ENCODE data around the gene CFAP74. TPM values are rescaled to one million over a fixed set of nuclear protein-coding genes. Genes with fewer than 3 reads are reported as not detected.

The CFAP74 gene
- total and polyA plus RNA-seq, 2 donors (not counting 3 experiments of a cell fraction or from before 2014, with no cell fraction given): not detected

GRCh38 chr1:1937549-1938275 lies 65.9 kb downstream of the CFAP74 start:
- intact Hi-C loops (cut with micrococcal nuclease): no loop called here
- CTCF ChIA-PET: no interaction called here
- BruUV-seq (replicated peaks): no TSS peak
- no peak overlapping the region for H3K27ac ChIP-seq (ENCODE audit: insufficient read depth, low read depth, low read length)
- H2AFZ ChIP-seq (ENCODE audit: low read depth, low read length): no peak overlapping the region
- H3K36me3 ChIP-seq (ENCODE audit: control insufficient read depth in 2 of 2, extremely low read depth in 1 of 2, insufficient read depth in 2 of 2, low read length in 2 of 2): no peaks in the 10 kb centered on the region
- no peak overlapping the region for H3K9ac ChIP-seq (replicated peaks; ENCODE audit: extremely low read depth, insufficient read depth, low read length)
- H3K4me3 ChIP-seq (replicated peaks in 1 of 3; ENCODE audit: insufficient read depth in 1 of 3, low read depth in 1 of 3, low read length in 3 of 3): no peak overlapping the region
- no peaks in the 10 kb centered on the region for H4K20me1 ChIP-seq (replicated peaks; ENCODE audit: control insufficient read depth, extremely low read depth, insufficient read depth, low read length)
- peaks cover 2% of the 10 kb centered on the region for H3K9me3 ChIP-seq (replicated peaks; ENCODE audit: control insufficient read depth, insufficient read depth, low read length)
- TF ChIP-seq POLR2A (IDR thresholded peaks at IDR 0.05; ENCODE audit: low read depth, low read length) (no peak), FOS (IDR thresholded peaks at IDR 0.05; ENCODE audit: borderline replicate concordance, insufficient read depth, low read length) (no peak), MYC (IDR thresholded peaks at IDR 0.05; ENCODE audit: low read depth, low read length) (no peak), GATA2 (IDR thresholded peaks at IDR 0.05; ENCODE audit: insufficient read depth, insufficient read length, low read depth, low read length) (no peak), JUN (IDR thresholded peaks at IDR 0.05; ENCODE audit: borderline replicate concordance, insufficient read depth, insufficient read length, low read depth) (no peak), POLR2AphosphoS5 (IDR thresholded peaks at IDR 0.05; ENCODE audit: insufficient read depth, low read depth, low read length) (no peak), EZH2 (IDR thresholded peaks at IDR 0.05; ENCODE audit: borderline replicate concordance, low read depth, low read length, severe bottlenecking) (no peak), MAX (IDR thresholded peaks at IDR 0.05; ENCODE audit: insufficient read depth, insufficient read length) (no peak)
- TF ChIP-seq, protein P1, sequence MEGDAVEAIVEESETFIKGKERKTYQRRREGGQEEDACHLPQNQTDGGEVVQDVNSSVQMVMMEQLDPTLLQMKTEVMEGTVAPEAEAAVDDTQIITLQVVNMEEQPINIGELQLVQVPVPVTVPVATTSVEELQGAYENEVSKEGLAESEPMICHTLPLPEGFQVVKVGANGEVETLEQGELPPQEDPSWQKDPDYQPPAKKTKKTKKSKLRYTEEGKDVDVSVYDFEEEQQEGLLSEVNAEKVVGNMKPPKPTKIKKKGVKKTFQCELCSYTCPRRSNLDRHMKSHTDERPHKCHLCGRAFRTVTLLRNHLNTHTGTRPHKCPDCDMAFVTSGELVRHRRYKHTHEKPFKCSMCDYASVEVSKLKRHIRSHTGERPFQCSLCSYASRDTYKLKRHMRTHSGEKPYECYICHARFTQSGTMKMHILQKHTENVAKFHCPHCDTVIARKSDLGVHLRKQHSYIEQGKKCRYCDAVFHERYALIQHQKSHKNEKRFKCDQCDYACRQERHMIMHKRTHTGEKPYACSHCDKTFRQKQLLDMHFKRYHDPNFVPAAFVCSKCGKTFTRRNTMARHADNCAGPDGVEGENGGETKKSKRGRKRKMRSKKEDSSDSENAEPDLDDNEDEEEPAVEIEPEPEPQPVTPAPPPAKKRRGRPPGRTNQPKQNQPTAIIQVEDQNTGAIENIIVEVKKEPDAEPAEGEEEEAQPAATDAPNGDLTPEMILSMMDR (IDR thresholded peaks at IDR 0.05; ENCODE audit: extremely low read depth in 1 of 2, insufficient read depth in 1 of 2, low read depth in 1 of 2, low read length in 2 of 2): no peak
- H3K27me3 ChIP-seq (ENCODE audit: control insufficient read depth in 2 of 2, insufficient read depth in 2 of 2, low read length in 2 of 2): no peaks in the 10 kb centered on the region
- no peaks in the 10 kb centered on the region for H3K79me2 ChIP-seq (ENCODE audit: control insufficient read depth, insufficient read depth, low read length)
- dilution Hi-C loops (cut with MboI; ENCODE audit: extremely low pct_ligation_motif_present, low sequenced_read_pairs): no loop called here
- FAIRE-seq: no peak
- POLR2A ChIA-PET: no interaction called here
- H3K4me2 ChIP-seq (ENCODE audit: insufficient read depth, low read length): no peak overlapping the region
- no peaks in the 10 kb centered on the region for H3K9me1 ChIP-seq (replicated peaks; ENCODE audit: control insufficient read depth, extremely low read depth, insufficient read depth, low read length)
- DNase-seq (ENCODE audit: low read depth, low spot score): no peak
- H3K4me1 ChIP-seq (ENCODE audit: control insufficient read depth, extremely low read depth, insufficient read depth, low read length): no peaks in the 10 kb centered on the region

Data from endothelial cell of umbilical vein (primary cell).